GM21367 (cell line): ENCODE measurements around the gene WFDC8.
"Not testable (repeated sequence)": the region's sequence is repeated elsewhere in the genome, so short reads cannot be mapped to it uniquely, and the experiment has no call there.

ENCODE experiments used
- ATAC-seq: cut with Tn5 transposase; IDR thresholded peaks from one replicate; pipeline ENCODE4 v1.9.1; 2021; ENCODE audit not compliant: unreplicated experiment

WFDC8 gene

DNA sequence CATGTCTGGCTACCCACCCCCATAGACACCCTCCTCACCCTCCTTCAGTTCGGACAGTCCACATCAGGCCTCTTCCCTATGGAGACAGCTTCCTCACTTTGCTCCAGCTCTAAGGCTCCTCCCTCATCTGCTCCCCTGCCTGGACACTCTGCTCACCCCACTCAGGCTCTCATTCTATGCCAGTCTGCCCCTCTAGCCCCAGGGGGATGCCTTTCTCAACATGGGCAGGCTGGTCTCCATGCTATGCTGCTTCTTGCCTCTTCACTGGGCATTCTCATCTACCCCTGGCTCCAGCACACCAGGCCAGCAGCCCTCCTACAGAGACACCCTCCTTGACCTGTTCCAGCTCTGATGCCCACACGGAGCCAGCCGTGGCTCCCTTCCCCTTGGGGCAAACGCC, at the start of gene WFDC8:
Gene WFDC8, minus strand, starts transcription at position 101 of the 400 bp plus-strand sequence. Its CDS starts 37 bp downstream, at position 64.
- ATAC-seq: no peak

DNA sequence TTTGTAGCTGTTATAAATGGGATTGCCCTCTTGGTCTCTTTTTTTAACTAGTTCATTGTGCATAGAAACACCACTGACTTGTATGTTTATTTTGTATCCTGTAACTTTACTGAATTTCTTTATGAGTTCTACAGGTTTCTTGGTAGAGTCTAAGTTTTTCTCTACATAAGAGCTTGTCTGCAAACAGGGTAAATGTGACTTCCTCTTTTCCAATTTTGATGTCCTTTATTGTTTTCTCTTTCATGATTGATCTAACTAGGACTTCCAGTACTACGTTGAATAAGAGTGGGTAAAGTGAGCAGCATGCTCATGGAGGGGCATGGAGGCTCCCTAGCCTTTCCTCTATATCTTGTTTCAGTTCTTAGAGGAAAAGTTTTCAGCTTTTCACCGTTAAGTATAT, 47.5 kb upstream of the WFDC8 start:
- ATAC-seq: no peak

DNA sequence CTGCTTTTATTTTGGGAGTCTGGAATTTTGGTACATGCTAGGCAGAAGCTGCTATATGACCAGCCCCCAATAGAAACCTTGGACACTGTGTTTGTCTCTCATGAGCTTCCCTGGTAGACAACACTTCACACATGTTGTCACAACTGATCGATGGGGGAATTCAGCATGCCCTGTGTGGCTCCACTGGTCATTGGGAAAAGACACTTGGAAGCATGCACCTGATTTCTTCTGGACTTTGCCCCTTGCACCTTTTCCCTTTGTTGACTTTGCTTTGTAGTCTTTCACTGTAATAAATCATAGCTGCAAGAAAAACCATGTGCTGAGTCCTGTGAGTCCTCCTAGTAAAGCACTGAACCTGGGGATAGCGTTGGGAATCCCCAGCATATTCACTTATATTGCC, 42.5 kb upstream of the WFDC8 start:
- ATAC-seq: no peak

DNA sequence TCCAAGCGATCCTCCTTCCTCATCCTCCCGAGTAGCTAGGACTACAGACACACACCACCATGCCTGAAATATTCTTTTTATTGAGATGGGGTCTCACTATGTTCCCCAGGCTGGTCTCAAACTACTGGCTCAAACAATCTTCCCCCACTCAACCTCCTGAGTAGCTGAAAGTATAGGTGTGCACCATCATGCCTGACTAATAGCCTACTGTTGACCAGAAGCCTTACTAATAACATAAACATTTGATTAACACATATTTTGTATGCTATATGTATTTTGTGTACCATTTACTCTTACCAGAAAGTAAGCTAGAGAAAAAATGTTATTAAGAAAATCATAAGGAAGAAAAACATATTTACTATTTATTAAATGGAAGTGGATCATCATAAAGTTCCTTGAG, 38.5 kb upstream of the WFDC8 start:
- ATAC-seq: no peak

DNA sequence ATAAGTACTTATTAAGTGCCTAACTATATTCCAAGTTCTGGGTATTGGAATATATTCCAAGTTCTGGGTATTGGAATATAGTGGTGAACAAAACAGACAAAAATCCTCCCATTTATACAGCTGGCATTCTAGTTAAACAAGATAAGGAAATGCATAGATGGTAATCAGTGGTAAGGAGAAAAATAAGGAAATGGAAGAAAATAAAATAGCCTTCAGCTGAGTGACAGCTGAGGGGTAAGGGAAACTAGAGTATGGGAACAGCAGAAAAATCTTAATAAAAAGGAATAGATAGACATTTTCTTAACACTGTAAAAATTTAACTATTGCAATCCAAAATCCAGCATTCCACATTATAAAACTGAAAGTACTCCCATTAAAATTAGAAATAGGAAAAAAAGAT, 33.2 kb upstream of the WFDC8 start:
- ATAC-seq: no peak

DNA sequence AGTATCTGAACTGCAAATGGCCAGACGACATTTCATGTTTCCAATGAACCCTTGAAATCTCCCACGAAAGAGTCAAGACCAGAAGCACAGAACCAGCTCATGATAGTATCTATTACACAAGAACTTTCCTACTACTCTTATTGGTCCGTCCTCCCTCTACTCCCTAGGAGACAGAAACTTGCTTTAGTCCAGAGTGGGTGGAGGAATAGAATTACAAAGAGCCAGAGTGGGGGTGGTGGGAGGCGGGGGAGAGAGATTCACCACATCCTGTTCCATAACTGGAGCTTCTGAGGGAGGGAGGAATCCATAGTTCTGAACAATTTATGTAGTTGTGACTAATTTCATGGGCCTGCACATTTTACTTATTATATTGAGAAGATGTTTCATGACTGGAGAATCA, 32.0 kb upstream of the WFDC8 start:
- ATAC-seq: no peak

DNA sequence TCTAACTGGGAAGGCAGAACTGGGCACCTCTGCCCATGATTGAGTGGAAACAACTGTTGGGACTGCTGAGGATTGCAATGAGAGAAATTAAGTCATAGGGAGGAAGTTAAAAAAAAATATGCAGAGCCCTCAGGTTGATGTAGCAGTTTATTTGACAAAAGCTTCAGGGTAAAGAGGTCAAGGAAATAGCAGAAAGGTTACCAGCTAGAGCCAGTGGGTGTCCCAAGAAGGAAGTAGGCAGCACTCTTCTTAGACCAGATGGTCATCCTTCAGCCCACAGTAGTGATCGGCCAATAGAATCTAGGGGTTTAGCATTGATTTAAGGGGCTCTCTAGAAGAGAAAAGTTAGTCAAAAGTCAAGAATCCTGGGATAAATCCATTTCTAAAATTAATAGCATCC, 28.7 kb upstream of the WFDC8 start:
- no peak for ATAC-seq

DNA sequence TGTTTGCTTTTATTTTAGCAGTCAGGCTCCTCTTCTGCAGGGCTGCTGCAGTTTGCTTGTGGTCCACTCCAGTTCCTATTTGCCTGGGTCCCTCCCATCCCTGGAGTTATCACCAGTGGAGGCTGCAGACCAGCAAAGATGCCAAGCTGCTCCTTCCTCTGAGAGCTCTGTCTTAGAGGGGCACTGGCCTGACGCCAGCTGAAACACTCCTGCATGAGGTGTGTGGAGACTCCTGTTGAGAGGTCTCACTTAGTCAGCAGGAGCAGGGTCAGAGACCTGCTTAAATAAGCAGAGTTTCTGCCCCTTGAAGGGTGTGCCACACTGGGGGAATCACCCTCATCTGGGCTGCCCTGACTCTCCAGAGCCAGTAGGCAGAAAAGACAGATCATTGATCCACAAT, 16.2 kb upstream of the WFDC8 start:
- ATAC-seq: no peak

DNA sequence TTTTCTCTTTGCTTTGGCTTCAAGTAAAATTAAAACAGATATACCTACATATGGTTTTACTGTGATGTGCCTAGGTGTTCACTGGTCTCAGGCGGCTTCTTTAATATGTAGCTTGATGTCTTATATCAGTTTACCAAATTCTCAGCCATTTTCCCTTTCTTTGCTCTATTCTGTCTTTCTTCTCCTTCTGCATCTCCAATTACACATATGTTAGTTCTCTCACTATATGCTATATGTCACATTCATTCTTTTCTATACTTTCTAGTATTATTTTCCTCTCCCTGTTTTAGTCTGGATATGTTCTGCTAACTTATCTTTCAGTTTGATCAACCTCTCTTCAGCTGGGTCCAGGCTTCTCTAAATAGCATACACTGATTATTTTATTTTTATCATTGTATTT, 14.4 kb upstream of the WFDC8 start:
- no peak for ATAC-seq

DNA sequence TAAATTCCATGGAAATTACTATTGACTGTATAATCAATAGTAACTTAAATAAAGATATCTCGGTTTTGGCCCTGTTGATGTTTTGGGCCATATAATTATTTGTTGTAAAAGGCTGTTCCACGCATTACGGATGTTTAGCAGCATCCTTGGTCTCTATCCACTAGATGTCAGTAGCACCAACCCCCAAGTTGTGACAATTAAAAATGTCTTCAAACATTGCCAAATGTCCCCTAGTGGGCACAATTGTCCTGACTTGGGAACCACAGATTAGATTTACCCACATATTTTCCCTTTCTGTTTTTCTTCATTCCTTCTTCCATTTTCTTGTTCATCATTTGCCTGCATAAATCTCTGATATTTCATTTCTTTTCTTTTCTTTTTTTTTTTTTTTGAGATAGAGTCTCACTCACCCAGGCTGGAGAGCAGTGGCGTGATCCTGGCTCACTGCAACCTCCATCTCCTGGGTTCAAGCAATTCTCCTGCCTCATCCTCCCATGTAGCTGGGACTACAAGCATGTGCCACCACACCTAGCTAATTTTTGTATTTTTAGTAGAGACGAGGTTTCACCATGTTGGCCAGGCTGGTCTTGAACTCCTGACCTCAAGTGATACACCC, 13.6 kb upstream of the WFDC8 start:
- no peak for ATAC-seq

DNA sequence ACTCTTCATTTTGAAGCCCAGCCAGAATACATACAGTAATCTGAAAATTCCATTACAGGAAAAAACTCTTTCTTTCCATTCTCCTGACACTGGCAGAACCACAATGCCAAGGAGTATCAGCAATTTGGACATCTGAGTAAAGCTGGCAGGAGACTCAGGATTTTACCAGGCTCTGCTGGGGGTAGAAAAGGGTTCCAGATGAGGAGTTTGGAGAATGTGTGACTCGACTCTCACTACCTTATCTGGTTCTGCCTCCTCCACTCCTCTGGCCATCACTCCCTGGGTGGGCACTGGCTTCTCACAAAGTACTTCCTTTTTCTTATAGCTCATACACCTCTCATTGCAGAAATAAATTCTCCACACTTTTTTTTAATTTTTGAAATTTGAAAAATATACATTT, 10.6 kb upstream of the WFDC8 start:
- ATAC-seq: no peak

DNA sequence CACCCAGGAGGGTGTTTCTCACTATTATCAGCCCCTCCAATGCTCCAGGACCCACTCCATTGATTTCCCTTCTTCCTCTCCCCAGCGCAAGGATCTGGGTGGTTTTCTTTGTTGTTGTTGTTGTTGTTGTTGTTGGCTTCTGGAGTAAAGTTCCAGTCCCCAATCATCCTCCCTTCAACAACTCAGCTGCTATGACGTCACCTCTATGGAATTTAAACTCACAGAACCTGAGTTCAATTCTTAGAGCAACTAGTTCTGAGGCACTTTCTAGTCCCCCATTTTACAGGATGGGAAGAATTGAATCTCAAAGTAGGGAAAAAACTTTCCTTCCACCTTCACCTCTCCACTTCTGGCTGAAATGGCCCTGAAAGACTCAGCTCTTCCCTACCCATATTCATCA, 9.7 kb upstream of the WFDC8 start:
- no peak for ATAC-seq

DNA sequence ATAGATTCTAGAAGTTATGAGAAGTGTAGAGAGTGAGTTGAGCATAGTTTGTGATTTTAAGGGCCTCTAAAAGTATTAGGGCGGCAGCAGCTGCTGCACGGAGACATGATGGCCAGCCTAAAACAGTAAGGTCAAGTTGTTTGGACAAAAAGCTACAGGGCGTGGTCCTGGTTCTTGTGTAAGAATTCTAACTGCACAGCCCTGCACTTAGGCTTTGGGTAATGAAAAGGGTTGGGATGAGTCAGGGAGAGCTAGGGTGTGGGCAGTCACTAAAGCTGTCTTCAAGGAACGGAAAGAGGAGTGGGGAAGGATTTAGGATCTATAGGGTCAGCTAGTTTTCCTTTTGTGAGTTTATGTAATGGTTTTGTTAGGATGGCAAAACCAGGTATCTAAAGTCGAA, 6.9 kb upstream of the WFDC8 start:
- not testable (repeated sequence) for ATAC-seq

DNA sequence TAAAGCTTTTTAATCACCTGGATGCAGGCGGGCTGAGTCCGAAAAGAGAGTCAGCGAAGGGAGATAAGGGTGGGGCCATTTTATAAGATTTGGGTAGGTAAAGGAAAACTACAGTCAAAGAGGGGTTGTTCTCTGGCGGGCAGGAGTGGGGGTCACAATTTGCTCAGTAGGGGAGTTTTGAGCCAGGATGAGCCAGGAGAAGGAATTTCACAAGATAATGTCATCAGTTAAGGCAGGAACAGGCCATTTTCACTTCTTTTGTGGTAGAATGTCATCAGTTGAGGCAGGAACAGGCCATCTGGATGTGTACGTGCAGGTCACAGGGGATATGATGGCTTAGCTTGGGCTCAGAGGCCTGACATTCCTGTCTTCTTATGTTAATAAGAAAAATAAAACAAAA, 5.2 kb upstream of the WFDC8 start:
- ATAC-seq: not testable (repeated sequence)

DNA sequence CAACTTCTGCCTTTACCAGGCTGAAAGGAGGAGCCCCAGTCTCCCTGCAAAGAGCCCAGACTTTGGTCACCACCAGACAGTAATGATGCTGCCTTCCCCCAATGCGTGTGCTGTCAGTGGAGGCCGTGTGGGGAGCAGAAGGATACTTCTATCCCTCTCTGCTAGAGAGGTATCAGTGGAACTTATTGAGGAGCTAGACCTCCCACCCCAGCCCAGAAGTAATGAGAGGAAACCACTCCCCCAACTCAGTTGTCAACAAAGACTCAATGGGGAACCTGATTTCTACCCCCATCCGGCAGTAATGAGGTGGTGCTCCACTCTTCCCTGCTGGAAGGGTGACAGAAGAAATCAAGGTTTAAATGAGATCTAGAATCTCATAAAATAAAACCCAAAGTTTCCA, 4.4 kb upstream of the WFDC8 start:
- ATAC-seq: no peak

DNA sequence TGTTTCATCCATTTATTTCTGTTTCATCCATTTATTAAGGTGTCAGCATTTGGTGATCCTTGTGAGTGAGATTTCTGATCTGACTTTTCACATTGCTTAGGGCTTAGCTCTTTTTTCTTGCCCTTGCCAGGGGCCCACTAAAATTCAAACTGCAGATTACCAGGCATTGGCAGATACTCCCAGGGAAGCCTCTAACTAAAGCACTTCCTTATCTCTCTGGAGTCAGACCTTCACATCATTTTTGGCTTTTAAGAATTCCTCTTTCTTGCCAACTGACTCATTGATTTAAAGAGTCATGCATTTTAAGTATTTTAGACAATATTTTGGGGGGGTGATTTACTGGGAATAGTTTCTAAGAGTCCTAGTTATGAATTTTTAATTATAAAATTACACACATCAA, 2.6 kb upstream of the WFDC8 start:
- ATAC-seq: no peak

DNA sequence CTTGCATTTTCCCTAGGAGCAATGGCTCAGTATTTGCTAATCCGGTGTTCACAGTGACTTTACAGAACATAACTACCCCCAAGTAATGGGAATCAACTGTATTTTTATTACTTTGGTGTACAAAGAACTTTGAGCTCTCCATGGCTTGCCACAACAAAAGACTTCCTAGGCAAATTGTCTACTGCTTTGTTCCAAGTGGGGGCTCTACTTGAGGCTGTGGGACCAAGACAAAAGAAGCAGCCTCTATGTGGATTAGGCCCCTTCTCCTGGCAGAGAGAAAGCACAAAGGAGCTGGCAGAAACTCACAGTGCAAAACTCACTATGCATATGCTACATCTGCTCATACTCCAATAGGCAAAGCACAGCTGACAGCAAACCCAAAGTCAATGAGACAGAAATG, 853 bp downstream of the WFDC8 start:
- ATAC-seq: no peak

DNA sequence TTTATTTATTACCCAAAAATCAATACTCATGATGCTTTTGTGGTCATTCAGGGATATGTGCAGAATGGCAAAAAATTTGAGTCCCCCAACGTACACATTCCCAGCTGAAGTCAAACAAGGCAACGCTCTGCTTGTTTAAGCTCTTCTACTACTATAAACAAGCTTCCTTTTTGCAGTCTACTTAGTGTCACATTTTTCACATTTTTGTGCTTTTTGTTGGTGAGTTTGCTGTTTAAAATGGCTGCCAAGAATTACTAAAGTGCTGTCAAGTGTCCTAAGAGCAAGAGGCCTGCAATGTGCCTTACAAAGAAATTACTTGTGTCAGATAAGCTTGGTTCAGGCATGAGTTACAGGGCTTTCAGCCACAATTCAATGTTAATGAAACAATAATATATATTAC, 2.1 kb downstream of the WFDC8 start:
- no peak for ATAC-seq

DNA sequence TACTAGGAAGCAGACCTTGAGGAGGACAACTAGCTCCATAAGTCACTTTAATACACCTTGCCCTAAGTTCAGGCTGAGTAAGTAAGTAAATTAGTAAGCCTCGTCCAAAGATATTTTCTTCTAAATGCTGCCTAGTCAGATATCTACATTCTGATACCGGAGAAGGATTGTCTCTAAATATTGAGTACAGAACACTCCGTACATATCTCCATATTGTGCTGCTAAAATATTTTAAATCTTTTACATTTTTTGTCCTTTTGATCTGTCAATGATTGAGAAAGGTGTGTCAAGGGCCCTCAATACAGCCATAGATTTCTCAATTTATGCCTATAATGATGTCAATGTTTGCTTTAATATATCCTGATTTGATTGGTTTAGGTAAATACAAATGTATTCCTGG, 3.2 kb downstream of the WFDC8 start:
- no peak for ATAC-seq

DNA sequence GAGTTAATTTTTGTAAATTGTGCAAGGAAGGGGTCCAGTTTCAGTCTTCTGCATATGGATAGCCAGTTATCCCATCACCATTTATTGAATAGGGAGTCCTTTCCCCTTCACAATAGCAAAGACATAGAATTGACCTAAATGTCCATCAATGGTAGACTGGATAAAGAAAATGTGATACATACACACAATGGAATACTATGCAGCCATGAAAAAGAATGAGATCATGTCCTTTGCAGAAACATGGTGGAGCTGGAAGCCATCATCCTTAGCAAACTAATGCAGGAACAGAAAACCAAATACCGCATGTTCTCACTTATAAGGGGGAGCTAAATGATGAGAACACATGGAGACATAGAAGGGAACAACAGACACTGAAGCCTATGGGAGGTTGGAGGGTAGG, 9.4 kb downstream of the WFDC8 start:
- not testable (repeated sequence) for ATAC-seq

DNA sequence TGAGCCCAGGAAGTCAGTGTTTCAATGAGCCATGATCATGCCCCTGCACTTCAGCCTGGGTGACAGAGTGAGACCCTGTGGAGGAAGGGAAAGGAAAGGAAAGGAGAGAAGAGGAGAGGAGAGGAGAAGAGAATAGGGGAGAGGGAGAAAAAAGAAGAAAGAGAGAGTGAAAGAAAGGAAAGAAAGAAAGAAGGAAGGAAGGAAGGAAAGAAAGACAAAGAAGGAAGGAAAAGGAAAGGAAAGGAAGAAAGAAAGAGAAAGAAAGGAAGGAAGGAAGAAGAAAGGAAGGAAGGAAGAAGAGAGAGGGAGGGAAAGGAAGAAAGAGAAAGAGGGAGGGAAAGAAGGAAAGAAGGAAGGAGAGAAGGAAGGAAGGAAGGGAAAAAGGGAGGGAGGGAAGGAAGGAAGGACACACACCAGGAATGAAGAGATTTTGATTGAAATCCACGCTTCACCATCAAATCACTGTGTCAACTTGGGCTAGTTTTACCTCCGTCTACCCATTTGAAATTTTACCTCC, 14.3 kb downstream of the WFDC8 start:
- no peak for ATAC-seq

DNA sequence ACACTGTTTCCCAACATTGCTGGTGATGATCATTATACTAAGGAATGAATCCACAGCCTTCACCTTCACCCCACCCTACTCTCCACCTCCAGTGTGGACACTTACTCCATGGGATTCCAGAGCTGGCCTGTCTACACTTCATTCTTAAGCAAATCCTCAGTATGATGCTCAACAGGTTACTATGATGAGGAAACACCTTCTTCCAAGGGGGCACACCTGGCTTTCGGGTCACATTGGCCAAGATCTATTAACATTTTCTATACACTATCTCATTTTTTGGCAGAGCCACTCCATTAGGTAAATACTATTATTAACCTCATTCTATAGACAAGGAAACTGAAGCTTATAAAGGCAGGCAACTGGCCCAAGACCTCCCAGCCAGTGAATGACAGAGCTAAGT, 23.9 kb downstream of the WFDC8 start:
- no peak for ATAC-seq

DNA sequence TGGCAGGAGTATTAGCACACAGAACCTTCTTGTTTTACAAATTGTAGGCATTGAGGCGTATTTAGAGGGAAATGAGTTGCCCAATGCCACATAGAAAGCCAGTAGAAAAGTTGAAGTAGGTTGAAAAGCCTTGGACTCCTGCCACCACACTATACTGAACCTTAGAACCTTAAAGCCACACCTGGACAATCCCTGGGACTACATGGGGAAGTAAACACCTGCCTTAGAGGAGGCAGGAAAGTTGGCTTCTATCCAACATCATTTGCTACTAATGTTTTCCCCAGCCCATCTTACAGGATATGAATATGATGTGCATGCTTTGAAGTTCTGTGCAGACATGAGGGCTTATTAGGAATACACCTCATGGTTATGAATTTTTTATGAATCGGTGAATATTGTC, 26.6 kb downstream of the WFDC8 start:
- no peak for ATAC-seq
